ENCODE data around the gene FADS2.

Gene FADS2

GRCh38 chr11:61863548-61864081 lies 35.5 kb downstream of the FADS2 start:
- Histone ChIP-seq H3K27ac (no peak overlapping the region), H3K36me3 (ENCODE audit: control insufficient read depth, insufficient read depth, low read length) (no peaks in the 10 kb centered on the region), H3K9ac (no peak overlapping the region), H3K4me3 (ENCODE audit: low read depth, low read length) (no peak overlapping the region), H3K4me2 (ENCODE audit: low read length) (no peak overlapping the region), H3K9me3 (ENCODE audit: control insufficient read depth, low read length) (no peaks in the 10 kb centered on the region), H3K79me2 (no peaks in the 10 kb centered on the region), H3K4me1 (no peaks in the 10 kb centered on the region), H3K27me3 (ENCODE audit: control insufficient read depth, insufficient read depth, low read length) (no peaks in the 10 kb centered on the region), H2AFZ (no peak overlapping the region)
- no peak for TF ChIP-seq CTCF (IDR thresholded peaks at IDR 0.05)

- H2AFZ ChIP-seq, result no peak overlapping the region
- no peaks in the 10 kb centered on the region for H3K4me1 ChIP-seq
- H3K27me3 ChIP-seq (ENCODE audit: control insufficient read depth, insufficient read depth, low read length), result no peaks in the 10 kb centered on the region
- no peak overlapping the region for H3K9ac ChIP-seq
- no peak for TF ChIP-seq CTCF (IDR thresholded peaks at IDR 0.05)
- H3K36me3 ChIP-seq (ENCODE audit: control insufficient read depth, insufficient read depth, low read length), result no peaks in the 10 kb centered on the region
- no peak overlapping the region for H3K27ac ChIP-seq
- H3K9me3 ChIP-seq (ENCODE audit: control insufficient read depth, low read length), result no peaks in the 10 kb centered on the region
- no peak overlapping the region for H3K4me2 ChIP-seq (ENCODE audit: low read length)
- no peaks in the 10 kb centered on the region for H3K79me2 ChIP-seq
- no peak overlapping the region for H3K4me3 ChIP-seq (ENCODE audit: low read depth, low read length)
These were observed 37.0 kb downstream of the FADS2 start for GRCh38 chr11:61864814-61865775.

- no peak for TF ChIP-seq CTCF (IDR thresholded peaks at IDR 0.05)
- Histone ChIP-seq H3K79me2 (no peaks in the 10 kb centered on the region), H3K36me3 (ENCODE audit: control insufficient read depth, insufficient read depth, low read length) (no peaks in the 10 kb centered on the region), H3K4me3 (ENCODE audit: low read depth, low read length) (no peak overlapping the region), H3K27ac (no peak overlapping the region), H3K9ac (no peak overlapping the region), H2AFZ (no peak overlapping the region), H3K27me3 (ENCODE audit: control insufficient read depth, insufficient read depth, low read length) (no peaks in the 10 kb centered on the region), H3K4me1 (no peaks in the 10 kb centered on the region), H3K9me3 (ENCODE audit: control insufficient read depth, low read length) (no peaks in the 10 kb centered on the region), H3K4me2 (ENCODE audit: low read length) (no peak overlapping the region)
These were observed 38.3 kb downstream of the FADS2 start for GRCh38 chr11:61866231-61866957.

- Histone ChIP-seq H3K79me2 (no peaks in the 10 kb centered on the region), H3K9ac (no peak overlapping the region), H3K36me3 (ENCODE audit: control insufficient read depth, insufficient read depth, low read length) (no peaks in the 10 kb centered on the region)
These were observed 38.9 kb downstream of the FADS2 start for GRCh38 chr11:61866958-61867343.

More at GRCh38 chr11:61866958-61867343, 38.9 kb downstream of the FADS2 start:
- H3K4me1 ChIP-seq, result no peaks in the 10 kb centered on the region
- no peak overlapping the region for H3K4me2 ChIP-seq (ENCODE audit: low read length)
- no peak overlapping the region for H3K27ac ChIP-seq
- H3K4me3 ChIP-seq (ENCODE audit: low read depth, low read length), result no peak overlapping the region
- H3K9me3 ChIP-seq (ENCODE audit: control insufficient read depth, low read length), result no peaks in the 10 kb centered on the region
- TF ChIP-seq CTCF (IDR thresholded peaks at IDR 0.05), result no peak
- H3K27me3 ChIP-seq (ENCODE audit: control insufficient read depth, insufficient read depth, low read length), result no peaks in the 10 kb centered on the region
- H2AFZ ChIP-seq, result no peak overlapping the region
